Effector CD4-positive, alpha-beta T cell (primary cell): ENCODE measurements around the gene OSBP2.

ENCODE experiments used
- DNase-seq: peaks from one replicate; pipeline ENCODE4 v3.0.0-alpha.2; 2020

OSBP2 gene

DNA sequence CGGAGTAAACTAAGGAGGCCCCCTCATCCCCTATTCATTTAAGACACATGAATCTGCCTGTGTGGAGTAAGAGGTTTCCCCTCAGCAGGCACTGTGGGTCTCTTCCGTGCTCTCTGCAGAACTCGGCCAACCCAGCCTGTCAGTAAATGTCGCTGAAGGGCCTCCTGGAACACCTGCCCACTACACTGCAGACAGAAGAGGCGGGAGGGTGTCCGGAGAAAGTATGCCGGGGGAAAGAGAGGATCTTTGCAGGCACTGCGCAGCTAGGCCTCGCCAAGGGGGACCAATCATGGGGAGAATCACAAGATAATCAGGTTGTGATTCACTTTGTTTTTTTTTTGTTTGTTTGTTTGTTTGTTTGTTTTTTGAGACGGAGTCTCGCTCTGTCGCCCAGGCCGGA is 163.1 kb downstream of the OSBP2 start:
- DNase-seq: no peak

- DNase-seq: no peak
Observed at GRCh38 chr22:30858976-30859713, 164.5 kb downstream of the OSBP2 start.

GRCh38 chr22:30859714-30860095 is 165.0 kb downstream of the OSBP2 start:
- DNase-seq: no peak

DNA sequence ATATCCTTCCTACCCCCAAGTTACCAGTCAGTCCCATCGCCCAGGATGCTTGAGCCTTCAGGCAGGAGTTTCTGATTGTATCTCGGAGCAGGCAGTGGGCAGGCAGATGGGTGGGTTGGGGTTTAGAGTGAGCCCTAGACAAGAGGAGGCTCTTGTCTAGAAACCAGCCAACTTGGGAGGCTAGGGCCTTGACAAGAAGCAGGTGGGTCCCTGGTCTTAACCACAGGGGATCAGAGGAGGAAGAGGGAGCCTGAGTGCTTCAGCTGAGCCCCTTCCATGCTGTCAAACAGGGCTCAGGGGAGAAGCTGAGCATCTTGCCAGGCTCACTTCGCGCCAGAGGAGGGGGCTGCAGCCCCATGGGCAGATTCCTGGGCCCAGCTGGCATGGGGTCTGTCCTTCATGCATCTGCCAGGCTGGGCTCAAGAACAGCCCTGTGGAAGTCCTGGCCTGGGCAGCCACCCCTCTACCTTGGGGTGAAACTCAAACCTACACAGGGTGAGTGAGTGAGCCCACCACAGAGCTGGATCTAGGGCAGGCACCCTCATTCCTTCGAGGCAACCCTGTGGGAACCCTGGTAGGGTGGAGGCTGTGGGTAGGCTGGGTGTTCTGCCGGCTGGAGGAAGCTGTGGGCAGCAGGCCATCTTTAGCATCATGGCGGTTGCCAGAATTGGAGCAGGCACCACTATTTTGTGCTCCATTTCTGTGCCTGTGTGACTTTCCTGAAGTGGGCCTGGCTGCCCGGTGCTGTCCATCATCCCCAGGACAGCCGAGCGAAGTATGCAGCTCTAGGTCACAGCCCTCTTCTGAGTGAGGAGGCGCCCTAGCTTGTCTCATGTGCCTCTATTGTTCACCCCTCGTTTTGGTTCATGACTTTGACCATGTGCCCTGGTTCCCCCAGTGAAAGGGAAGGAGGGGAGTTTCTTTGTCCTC is 165.8 kb downstream of the OSBP2 start:
- no peak for DNase-seq

GRCh38 chr22:30861131-30861530 is 166.5 kb downstream of the OSBP2 start:
- DNase-seq: no peak

GRCh38 chr22:30861688-30862552 is 167.2 kb downstream of the OSBP2 start:
- DNase-seq: no peak

DNA sequence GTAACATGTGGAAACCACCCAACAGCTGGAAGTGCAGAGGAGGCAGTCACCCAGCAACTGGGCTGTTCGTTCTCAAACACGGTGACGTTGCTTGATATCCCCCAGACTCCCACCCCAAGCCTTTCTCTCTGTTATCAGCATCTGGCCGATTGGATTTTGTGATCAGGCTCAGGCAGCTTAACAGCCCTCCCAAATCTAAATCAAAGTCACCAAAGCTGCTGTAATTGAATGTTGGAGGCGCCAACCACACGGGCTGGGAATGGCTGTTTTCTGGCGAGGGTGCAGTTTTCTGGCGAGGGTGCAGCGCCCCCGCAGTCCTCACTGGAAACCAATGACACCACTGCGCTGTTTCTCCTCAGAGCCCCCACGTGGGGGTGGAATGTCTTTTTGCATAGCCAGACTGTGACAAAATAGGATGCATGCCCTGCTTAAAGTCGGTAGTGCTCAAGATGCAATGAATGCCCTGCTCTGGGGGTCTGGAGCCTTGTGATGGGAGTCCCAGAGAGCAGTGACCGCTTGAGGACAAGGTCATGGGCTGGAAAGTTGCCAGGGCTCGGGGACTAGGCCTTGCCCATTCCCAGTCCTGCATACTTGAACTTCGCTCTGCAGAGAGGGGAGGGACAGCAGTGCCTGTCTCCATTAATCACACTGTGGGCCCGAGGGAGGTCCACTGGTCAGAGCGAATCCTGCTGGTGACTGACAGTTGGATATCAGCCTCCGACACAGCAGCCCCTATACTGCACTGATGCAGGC is 168.6 kb downstream of the OSBP2 start:
- no peak for DNase-seq

GRCh38 chr22:30864441-30865420 is 170.1 kb downstream of the OSBP2 start:
- no peak for DNase-seq

DNA sequence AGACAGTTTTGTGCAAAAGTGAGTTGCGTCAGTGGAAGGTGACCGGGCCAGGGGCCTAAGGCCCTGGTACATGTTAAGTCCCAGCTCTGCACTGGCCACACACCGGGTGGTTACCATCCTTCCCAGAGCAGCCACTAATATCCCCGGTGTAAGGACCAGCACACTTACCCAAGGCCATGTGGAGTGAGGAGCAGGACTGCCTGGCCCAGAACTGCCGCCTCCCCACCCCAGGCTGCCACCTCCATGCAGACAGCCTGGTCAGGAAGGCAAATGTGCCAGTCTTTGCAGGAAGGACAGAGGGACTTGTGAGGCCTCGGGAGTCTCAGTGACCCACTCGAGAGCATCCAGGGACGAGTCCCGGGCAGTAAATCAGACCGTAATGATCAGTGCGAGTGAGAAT is 171.0 kb downstream of the OSBP2 start:
- DNase-seq: no peak

- DNase-seq: no peak
Observed at GRCh38 chr22:30866216-30866615, 171.5 kb downstream of the OSBP2 start.

DNA sequence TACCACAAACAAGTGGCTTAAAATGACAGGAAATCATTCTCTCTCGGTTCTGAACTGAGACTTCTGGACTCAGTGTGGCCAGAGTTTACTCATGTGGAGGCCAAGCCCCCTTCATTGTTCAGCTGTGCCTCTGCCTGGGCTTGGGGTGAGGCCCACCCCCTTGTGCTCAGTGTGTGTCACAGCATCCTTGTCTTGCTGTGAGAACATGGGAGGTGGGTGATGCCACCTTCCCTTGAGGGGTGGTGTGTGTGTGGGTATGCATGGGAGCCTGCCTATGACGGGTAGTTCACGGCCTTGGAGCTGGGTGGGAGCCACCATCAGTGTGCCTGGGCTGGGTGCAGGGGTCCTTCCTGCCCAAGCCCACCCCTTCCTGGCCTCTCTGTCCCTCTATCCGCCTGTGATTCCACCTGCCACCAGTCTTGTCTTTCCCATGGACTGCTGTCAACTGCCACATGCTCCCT is 172.2 kb downstream of the OSBP2 start:
- no peak for DNase-seq

DNA sequence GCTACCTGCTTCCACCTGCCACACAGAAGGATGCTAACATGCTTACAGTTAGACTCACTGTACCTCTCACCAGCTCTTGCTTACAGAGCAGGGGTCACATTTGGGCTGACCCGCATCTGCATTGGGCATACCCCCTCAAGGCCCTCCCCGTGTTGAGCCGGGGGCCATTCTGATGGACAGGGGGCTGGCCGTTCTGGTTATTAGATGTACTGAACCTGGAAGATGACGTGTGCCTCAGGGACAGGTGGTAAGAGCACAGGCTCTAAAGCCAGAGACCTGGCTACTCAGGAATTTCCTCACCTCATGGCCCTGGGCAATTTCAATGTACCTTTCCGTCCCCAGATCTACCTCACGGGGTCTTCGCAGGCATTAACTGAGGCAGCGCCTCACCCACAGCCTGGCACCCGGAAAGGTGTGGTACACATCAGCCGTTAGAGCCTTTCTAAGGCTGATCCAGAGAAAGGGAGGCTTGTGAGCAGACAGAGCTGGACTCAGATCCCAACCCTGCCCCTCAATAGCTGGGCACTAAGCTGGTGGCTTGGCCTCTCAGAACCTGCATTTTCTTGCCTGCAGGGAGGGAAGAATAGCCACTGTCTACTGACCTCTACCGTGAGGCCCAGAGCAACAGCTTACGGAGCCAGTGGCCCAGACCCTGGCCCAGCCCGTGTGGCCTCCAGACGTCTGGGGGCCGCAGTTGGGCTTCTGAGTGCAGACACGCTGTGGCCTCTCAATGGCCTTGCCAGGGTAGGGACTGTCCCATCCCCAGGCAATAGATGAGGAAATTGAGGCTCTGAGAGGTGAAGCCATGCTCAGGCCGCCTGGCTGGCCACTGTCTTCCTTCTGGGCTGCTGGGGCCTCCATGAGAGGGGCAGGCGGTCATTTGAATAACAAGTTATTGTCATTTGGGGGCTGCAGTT is 173.3 kb downstream of the OSBP2 start:
- DNase-seq: no peak

DNA sequence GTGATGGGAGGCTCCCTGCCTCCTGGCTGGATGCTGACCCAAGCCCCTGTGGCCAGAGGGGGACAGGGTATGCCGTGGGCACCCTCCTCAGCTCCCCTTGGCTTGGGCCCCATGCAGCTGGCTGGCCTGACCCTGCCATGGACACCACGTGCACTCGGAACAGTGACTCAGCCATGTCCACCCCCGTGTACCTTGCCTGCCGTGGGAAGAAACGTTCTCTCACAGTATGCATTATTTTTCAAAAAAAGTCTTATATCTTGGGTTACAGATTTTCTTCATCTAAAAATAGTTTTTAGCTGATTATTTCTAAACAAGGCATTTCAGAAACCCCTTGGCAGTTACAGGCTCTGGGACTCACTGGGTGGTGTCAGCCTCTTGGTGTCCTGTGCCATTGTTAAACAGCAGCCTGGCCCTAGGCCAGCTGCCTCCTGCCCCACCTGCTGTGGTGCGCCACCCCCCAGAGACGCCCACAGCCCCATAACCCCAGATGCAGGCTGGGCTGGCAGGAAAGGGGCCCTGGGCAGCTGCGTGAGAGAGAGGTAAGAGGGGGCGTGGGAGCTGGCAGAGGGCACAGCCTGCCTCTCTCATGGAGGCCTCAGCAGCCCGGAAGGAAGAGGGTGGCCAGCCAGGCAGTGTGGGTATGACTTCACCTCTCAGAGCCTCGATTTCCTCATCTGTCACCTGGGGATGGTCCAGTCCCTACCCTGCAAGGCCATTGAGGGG is 174.2 kb downstream of the OSBP2 start:
- DNase-seq: no peak

- no peak for DNase-seq
Observed at GRCh38 chr22:30869667-30870395, 175.2 kb downstream of the OSBP2 start.

DNA sequence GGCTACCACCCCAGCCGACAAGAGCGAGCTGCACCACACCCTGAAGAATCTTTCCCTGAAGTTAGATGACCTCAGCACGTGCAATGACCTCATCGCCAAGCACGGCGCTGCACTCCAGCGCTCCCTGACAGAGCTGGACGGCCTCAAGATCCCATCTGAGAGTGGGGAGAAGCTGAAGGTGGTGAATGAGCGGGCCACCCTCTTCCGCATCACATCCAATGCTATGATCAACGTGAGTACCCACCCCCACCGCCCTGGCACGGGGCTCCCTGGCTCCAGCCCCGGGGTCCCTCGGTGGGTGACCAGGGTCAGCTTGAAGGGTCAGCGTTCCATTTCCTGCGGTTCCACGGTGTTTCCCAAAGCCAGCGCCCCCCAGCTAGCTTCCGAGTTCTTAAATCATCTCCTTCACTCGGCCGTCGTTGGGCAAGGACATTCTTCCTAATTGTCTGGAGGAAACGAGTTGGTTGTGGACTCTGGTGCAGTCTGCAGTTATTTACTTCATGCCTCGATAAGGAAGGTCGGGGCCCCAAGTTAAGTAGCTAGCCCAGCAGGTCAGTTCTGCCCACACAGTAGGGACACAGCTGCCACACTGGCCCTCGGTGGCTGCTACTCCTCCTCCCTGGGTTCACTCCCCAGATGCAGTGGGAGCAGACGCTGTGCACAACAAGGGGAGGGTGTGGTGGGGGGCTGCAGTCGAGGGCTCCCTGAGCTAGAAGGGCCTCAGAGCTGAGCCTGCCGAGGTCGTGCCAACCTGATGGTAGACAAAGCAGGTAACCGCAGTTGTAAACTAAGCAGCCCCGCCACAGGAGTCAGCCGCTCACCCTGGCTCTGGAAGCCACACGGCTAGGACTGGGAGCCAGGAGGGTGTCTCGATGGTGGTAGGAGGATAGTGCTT is 176.0 kb downstream of the OSBP2 start:
- DNase-seq: no peak

- DNase-seq: no peak
Observed at GRCh38 chr22:30871391-30872284, 177.0 kb downstream of the OSBP2 start.
